Sigmoid colon (tissue), 4 donors: Measurements from ENCODE around the gene LHFPL4.

Source experiments
- POLR2A ChIP-seq, 2 donors: fragments of 450-650 bp; IDR thresholded peaks; one replicate each; pipeline ENCODE4 v1.6.1; 2016; ENCODE audit warnings: antibody characterized with exemption in 2 of 2, mild to moderate bottlenecking in 2 of 2, moderate library complexity in 2 of 2
- POLR2AphosphoS5 ChIP-seq, 4 donors: sonication (generic); formaldehyde crosslinking; IDR thresholded peaks; one replicate each; pipeline ENCODE4 v1.6.1; 2017; ENCODE audit warnings: antibody characterized with exemption in 4 of 4

DNA sequence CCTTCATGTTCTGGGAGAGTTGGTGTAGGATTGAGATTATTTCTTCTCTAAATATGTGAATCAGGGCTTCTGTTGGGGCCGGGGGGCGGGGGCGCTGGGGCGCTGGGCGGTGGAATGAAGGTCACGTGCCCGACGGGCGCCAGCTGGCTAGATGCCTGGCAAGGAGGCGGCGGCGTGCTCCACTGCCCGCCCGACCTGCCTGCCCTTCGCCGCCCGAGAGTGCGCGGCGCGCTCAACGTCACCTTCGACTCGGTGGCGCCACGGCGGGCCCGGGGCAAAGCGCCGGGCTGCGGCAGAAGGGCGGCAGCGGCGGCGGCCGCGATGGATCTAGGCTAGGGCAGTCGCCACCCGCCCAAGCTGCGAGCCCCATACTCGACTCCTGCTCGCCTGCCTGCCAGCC is 47.0 kb upstream of the LHFPL4 start:
- no peak for TF ChIP-seq POLR2A (IDR thresholded peaks at IDR 0.05)
- TF ChIP-seq POLR2AphosphoS5 (IDR thresholded peaks at IDR 0.05) = no peak
